GM12878 (cell line): ENCODE results near the gene MMP15. TPM values are rescaled to one million over a fixed set of nuclear protein-coding genes. Genes with fewer than 3 reads are reported as not detected.

Experiments
- ATAC-seq: fragments of 200-7000 bp; cut with Tn5 transposase; 3 replicates; pipeline ENCODE4 v1.9.1; 2020; ENCODE audit warnings: mild to moderate bottlenecking, moderate library complexity
- BruUV-seq: library from RNA; stranded (reverse); fragments of 400-500 nt; replicated peaks from 2 replicates; lab custom pipeline; 2021; lab: Mats Ljungman, UMichigan
- CTCF ChIA-PET: fragments of 300-600 bp; sonication (Branson Sonifier 250); formaldehyde crosslinking; extraction: SDS; loops from one replicate; lab custom pipeline; 2021; ENCODE audit warnings: inconsistent platforms; lab: Yijun Ruan, JAX
- POLR2A ChIA-PET: fragments of 350-600 bp; formaldehyde crosslinking; extraction: SDS; loops from one replicate; lab custom pipeline; 2021; ENCODE audit warnings: inconsistent platforms; lab: Charles Lee
- RAD21 ChIA-PET: fragments of 300-600 bp; sonication (Branson Sonifier 250); formaldehyde crosslinking; loops from one replicate; lab custom pipeline; 2023; ENCODE audit warnings: antibody characterized with exemption; ENCODE audit not compliant: unreplicated experiment; lab: Charles Lee
- SMC1A ChIA-PET: fragments of 300-600 bp; sonication (Branson Sonifier 250); formaldehyde crosslinking; loops from one replicate; lab custom pipeline; 2023; ENCODE audit not compliant: unreplicated experiment, uncharacterized antibody; lab: Charles Lee
- DNase-seq: peaks from one replicate; pipeline ENCODE4 v3.0.0-alpha.2; 2011; ENCODE audit warnings: low read depth, low spot score
- FAIRE-seq: peaks from 3 replicates; lab custom pipeline; 2011; peaks lifted over from hg19 to GRCh38; lab: Jason Lieb, UNC
- H2AFZ ChIP-seq: 2 replicates; pipeline ENCODE4 v1.6.0; 2011; ENCODE audit warnings: low read depth, low read length, control low read depth; ENCODE audit not compliant: control insufficient read depth
- H3K27ac ChIP-seq: 2 replicates; pipeline ENCODE4 v1.5.1; 2011; ENCODE audit warnings: control low read depth; ENCODE audit not compliant: control insufficient read depth, insufficient read depth
- H3K27me3 ChIP-seq, 2 experiments: replicated peaks in 1 of 2; 2 replicates each; pipeline versions ENCODE4 v1.6.0 to v1.6.1; 2011; ENCODE audit warnings: low read length in 1 of 2; ENCODE audit not compliant: control insufficient read depth in 2 of 2, insufficient read depth in 2 of 2
- H3K36me3 ChIP-seq, 2 experiments: 2 replicates each; pipeline ENCODE4 v1.5.1; 2011; ENCODE audit warnings: low read length in 1 of 2; ENCODE audit not compliant: control insufficient read depth in 2 of 2, insufficient read depth in 2 of 2
- H3K4me1 ChIP-seq: 2 replicates; pipeline ENCODE4 v1.6.1; 2011; ENCODE audit warnings: mild to moderate bottlenecking, low read length, moderate library complexity, mixed read lengths; ENCODE audit not compliant: control insufficient read depth, insufficient read depth
- H3K4me2 ChIP-seq: 2 replicates; pipeline ENCODE4 v1.6.0; 2011; ENCODE audit warnings: control low read depth; ENCODE audit not compliant: control insufficient read depth, insufficient read depth
- H3K4me3 ChIP-seq: fragments of 200-600 bp; sonication (generic); 2 replicates; pipeline ENCODE4 v1.5.1; 2016
- H3K79me2 ChIP-seq: 2 replicates; pipeline ENCODE4 v1.6.0; 2011; ENCODE audit warnings: low read length; ENCODE audit not compliant: control insufficient read depth, insufficient read depth
- H3K9ac ChIP-seq: 2 replicates; pipeline ENCODE4 v1.8.0; 2011; ENCODE audit warnings: low read length, control low read depth, mixed read lengths; ENCODE audit not compliant: control insufficient read depth, insufficient read depth
- H3K9me3 ChIP-seq: replicated peaks from 3 replicates; pipeline ENCODE4 v1.5.1; 2011; ENCODE audit warnings: mild to moderate bottlenecking, low read length; ENCODE audit not compliant: control insufficient read depth, insufficient read depth
- H4K20me1 ChIP-seq: 2 replicates; pipeline ENCODE4 v1.6.0; 2011; ENCODE audit not compliant: control insufficient read depth, insufficient read depth
- BACH1 ChIP-seq: fragments of 450-650 bp; IDR thresholded peaks from 2 replicates; pipeline ENCODE4 v1.6.1; 2017; ENCODE audit warnings: mild to moderate bottlenecking, borderline replicate concordance
- CBX5 ChIP-seq: sonication (generic); IDR thresholded peaks from 2 replicates; pipeline ENCODE4 v1.6.1; 2016; ENCODE audit warnings: low read depth, moderate library complexity, mild to moderate bottlenecking, inconsistent platforms
- SRF ChIP-seq, 2 experiments: IDR thresholded peaks; 2 replicates each; pipeline ENCODE4 v1.6.1; 2011; ENCODE audit warnings: low read depth in 2 of 2, low read length in 2 of 2, mild to moderate bottlenecking in 1 of 2, moderate library complexity in 1 of 2
- WGBS: methylation state at CpG from one replicate; pipeline ENCODE4 v1.1.6; 2016; ENCODE audit warnings: low lambda C conversion rate; ENCODE audit not compliant: insufficient replicate concordance, insufficient coverage; ENCODE audit errors: missing lambda C conversion rate; 5-methylcytosine and 5-hydroxymethylcytosine counted together
- in situ Hi-C: fragments of 300-500 bp; cut with MboI; formaldehyde crosslinking; loops from 9 replicates; pipeline ENCODE4 v1.14.3; 2018; ENCODE audit warnings: mixed read lengths
- intact Hi-C: fragments of 100-400 bp; cut with micrococcal nuclease; formaldehyde crosslinking; loops from one replicate; pipeline ENCODE4 v1.14.2; 2022; ENCODE audit not compliant: unreplicated experiment
- polyA plus RNA-seq, 11 experiments: library from polyadenylated mRNA; depleted of rRNA in 4 of 11; unstranded in 6 of 11; stranded (reverse) in 5 of 11; fragments of >200 nt; fragmentation: Nextera tagmentation in 4 of 11; fragmentation: Illumina TruSeq in 1 of 11; extraction: Ambion mirVana in 4 of 11; extraction: Trizol in 1 of 11; gene quantifications; 1 replicate in 1 of 11; 2 replicates in 10 of 11; pipeline versions ENCODE4 v1.2.1 to v1.2.3, GENCODE V29; 2011 to 2016; ENCODE audit warnings: inconsistent platforms in 2 of 11, missing spikeins in 2 of 11, low read depth in 1 of 11
- total RNA-seq, 4 experiments: library from RNA; depleted of rRNA in 3 of 4; stranded (reverse); fragments of >200 nt in 3 of 4; fragmentation: Illumina TruSeq in 1 of 4; extraction: Trizol in 1 of 4; gene quantifications; 2 replicates each; pipeline versions ENCODE4 v1.2.1 to v1.2.3, GENCODE V29; 2013 to 2021
- TF ChIP-seq, protein P1 (sequence below): IDR thresholded peaks from 2 replicates; pipeline ENCODE4 v1.6.1; 2011; ENCODE audit warnings: borderline replicate concordance, low read depth, mild to moderate bottlenecking, moderate library complexity, low read length; ENCODE audit not compliant: insufficient read depth, poor library complexity, severe bottlenecking

MMP15 gene
- total and polyA plus RNA-seq, 10 of the 15 experiments (the other 5 are each of a cell fraction or from before 2014, with no cell fraction given) = 0.08 to 0.56 (median 0.10) TPM; not detected in 7

DNA sequence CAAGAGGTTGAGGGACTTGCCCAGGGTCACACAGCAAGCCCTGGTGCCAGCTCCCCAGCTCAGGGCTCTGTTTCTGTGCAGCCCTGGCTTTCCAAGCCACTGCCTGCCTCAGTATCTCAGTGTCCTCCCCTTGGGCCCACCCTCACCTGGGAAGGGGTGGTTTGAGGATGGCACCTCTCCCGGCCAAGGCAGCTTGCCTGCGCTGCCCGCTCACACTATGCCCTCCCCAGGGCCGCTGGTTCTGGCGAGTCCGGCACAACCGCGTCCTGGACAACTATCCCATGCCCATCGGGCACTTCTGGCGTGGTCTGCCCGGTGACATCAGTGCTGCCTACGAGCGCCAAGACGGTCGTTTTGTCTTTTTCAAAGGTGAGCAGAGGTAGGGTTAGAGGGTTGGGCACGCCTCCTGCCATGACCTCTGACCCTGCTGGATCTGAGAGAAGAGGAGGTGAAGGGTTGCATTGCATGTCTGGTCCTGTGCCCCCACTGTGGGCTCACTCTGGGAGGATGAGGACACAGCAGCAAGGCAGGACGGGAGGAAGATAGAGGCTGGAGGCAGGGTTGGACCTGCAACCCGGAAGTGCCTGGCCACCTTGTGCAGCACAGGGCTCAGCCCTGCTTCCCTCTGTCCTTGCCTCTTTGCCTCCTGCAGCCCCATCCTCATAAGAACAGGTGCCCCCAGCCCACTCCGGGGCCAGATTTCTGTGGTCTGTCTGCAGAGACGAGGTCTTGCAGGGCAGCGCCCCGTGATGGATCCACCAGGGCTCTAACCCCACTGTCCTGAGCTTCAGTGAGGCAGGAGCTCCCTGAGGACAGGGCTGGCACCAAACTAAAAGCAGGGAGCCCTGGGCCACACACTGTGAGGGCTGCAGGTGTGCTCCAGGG is 16.7 kb downstream of the MMP15 start:
- 57% methylated on average over 22 of the region's 22 CpGs for WGBS

DNA sequence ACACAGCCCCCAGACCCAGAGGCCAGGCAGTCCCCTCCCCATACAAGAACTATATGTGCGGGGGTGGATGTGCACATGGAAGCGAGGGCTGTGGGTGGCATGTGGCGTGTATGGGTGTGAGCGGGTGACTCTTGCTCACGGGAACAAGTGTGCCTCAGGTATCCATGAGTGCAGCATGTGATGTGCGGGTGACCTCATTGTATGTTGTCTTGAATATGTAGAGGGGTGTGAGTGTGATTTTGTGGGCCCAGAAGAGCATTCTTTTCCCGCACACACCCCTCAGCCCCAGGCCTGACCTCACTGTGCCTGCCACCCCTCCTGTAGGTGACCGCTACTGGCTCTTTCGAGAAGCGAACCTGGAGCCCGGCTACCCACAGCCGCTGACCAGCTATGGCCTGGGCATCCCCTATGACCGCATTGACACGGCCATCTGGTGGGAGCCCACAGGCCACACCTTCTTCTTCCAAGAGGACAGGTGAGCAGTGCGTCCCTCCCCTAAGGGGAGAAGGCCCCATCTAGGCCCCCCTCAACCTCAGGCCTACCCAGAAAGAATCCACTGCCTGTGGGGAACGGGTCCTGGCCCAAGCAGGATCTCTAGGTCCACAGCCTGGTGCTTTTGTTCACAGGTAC is 17.4 kb downstream of the MMP15 start:
- no peak for ATAC-seq
- 41% methylated on average over 16 of the region's 16 CpGs for WGBS
- ChIA-PET CTCF (no interaction called here), POLR2A (no interaction called here), RAD21 (no interaction called here), SMC1A (no interaction called here)
- H2AFZ ChIP-seq = no peak overlapping the region
- no peak overlapping the region for H3K27ac ChIP-seq
- H3K4me2 ChIP-seq = no peak overlapping the region
- DNase-seq = no peak
- H4K20me1 ChIP-seq = no peaks in the 10 kb centered on the region
- intact Hi-C loops (no loop called here), in situ Hi-C loops (no loop called here)
- no peak overlapping the region for H3K4me3 ChIP-seq
- no peaks in the 10 kb centered on the region for H3K9me3 ChIP-seq
- no peaks in the 10 kb centered on the region for H3K27me3 ChIP-seq
- FAIRE-seq = no peak
- no peak overlapping the region for H3K9ac ChIP-seq
- BruUV-seq = no TSS peak
- no peak for TF ChIP-seq CBX5
- TF ChIP-seq, protein P1, sequence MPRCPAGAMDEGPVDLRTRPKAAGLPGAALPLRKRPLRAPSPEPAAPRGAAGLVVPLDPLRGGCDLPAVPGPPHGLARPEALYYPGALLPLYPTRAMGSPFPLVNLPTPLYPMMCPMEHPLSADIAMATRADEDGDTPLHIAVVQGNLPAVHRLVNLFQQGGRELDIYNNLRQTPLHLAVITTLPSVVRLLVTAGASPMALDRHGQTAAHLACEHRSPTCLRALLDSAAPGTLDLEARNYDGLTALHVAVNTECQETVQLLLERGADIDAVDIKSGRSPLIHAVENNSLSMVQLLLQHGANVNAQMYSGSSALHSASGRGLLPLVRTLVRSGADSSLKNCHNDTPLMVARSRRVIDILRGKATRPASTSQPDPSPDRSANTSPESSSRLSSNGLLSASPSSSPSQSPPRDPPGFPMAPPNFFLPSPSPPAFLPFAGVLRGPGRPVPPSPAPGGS = peak; percentile 46
- no peaks in the 10 kb centered on the region for H3K79me2 ChIP-seq
- H3K36me3 ChIP-seq = no peaks in the 10 kb centered on the region
- no peaks in the 10 kb centered on the region for H3K4me1 ChIP-seq

More for the DNA sequence above, 16.7 kb downstream of the MMP15 start:
- Histone ChIP-seq H3K4me3 (no peak overlapping the region), H3K79me2 (no peaks in the 10 kb centered on the region), H3K27me3 (no peaks in the 10 kb centered on the region), H3K9ac (no peak overlapping the region), H2AFZ (no peak overlapping the region), H3K4me1 (no peaks in the 10 kb centered on the region), H4K20me1 (no peaks in the 10 kb centered on the region), H3K9me3 (no peaks in the 10 kb centered on the region), H3K4me2 (no peak overlapping the region), H3K36me3 (no peaks in the 10 kb centered on the region), H3K27ac (no peak overlapping the region)
- SMC1A ChIA-PET = no interaction called here
- FAIRE-seq = no peak
- no peak for DNase-seq
- POLR2A ChIA-PET = no interaction called here
- RAD21 ChIA-PET = no interaction called here
- ATAC-seq = peak; percentile 22; the same call in 1 of the 3 replicates
- intact Hi-C loops = no loop called here
- no TSS peak for BruUV-seq
- CTCF ChIA-PET = no interaction called here
- 0 out of 4 replicates have a peak, but pooled peaks of 1 of the 2 experiments have one; percentile 3 for TF ChIP-seq SRF (IDR thresholded peaks at IDR 0.05; ENCODE audit: low read depth in 2 of 2, low read length in 2 of 2)
- TF ChIP-seq BACH1 = no peak
- in situ Hi-C loops = no loop called here
